HG02870 (cell line): ENCODE measurements around the gene FAM174A.

Experiments used
- ATAC-seq: cut with Tn5 transposase; IDR thresholded peaks from one replicate; pipeline ENCODE4 v1.9.1; 2021; ENCODE audit warnings: mild to moderate bottlenecking, moderate library complexity; ENCODE audit not compliant: unreplicated experiment

Gene FAM174A

DNA sequence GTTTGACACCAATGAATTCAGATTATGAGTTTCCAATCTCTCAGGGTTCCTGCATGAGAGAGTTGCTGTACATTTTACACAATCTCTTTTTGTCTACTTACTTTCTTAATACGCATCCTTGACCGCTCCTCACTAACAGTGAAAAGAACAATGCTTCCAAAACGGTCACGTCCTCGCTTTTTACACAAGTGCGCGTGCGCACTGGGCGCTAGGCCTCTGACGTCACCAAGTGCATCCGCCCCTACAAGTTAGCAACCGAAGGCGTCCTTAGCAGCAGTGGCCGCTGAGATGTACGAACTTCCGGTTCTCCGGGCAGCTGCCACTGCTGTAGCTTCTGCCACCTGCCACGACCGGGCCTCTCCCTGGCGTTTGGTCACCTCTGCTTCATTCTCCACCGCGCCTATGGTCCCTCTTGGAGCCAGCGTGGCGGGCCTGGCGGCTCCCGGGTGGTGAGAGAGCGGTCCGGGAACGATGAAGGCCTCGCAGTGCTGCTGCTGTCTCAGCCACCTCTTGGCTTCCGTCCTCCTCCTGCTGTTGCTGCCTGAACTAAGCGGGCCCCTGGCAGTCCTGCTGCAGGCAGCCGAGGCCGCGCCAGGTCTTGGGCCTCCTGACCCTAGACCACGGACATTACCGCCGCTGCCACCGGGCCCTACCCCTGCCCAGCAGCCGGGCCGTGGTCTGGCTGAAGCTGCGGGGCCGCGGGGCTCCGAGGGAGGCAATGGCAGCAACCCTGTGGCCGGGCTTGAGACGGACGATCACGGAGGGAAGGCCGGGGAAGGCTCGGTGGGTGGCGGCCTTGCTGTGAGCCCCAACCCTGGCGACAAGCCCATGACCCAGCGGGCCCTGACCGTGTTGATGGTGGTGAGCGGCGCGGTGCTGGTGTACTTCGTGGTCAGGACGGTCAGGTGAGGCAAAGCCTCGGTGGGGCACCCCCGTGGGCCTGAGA is at the start of gene FAM174A:
Gene FAM174A, plus strand, starts transcription at position 315 of the 946 bp plus-strand sequence. Its CDS starts 157 bp downstream, at position 472.
- peak; percentile 97 for ATAC-seq

DNA sequence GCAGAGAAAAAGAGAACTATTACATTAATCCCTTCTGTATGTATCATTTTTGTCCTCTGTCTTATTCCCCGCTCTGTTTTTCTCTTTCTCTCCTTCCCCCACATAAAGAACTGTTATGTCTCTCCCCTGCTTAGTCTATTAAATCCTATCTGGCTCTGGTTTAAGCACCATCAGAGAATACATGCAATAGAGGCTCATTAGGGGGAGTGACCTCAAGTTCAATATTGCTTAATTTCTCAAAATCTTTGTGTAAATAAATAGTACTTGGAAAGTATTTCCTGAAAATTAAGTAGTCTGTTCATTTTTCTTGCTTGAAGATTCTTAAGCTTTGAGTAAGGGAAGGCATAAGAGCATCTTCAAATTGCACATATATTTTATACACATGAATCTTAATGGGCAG is 41.2 kb upstream of the FAM174A start:
- ATAC-seq, result no peak

DNA sequence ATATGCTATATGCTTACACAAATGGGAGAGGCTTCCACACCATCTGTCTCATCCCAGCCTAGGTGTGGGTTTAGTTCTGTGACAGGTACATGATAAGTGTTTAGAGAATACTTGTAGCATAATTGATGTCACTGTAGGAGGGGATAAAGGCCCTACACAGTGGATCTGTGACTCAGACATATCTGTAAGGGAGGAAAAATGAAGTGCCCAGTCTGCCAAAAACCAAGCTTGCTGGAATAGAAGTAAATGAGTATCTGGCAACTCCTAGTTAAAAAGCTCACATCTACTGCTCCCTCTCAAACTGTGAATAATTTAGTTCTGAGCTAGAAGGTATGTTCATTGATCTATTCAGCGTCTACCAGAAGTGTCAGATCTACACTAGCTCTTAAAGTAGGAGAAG is 38.9 kb upstream of the FAM174A start:
- ATAC-seq, result no peak

DNA sequence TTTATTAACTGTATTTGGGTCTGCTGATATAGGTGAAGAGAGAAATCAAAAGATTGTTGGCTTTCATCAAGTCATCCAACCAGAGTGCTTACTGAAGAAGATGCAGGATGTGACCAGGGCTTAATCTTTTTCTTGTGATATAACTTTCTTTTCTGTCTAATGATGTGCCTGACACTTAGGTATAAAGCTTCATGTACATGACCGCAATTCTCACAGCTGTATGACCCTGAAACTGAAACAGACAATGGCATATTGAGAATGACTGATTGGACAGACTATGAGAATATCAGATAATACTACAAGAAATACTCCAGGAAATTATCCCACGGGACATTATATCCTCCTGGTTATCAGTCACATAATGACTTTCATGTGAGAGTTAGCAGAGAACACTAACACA is 32.5 kb upstream of the FAM174A start:
- no peak for ATAC-seq

DNA sequence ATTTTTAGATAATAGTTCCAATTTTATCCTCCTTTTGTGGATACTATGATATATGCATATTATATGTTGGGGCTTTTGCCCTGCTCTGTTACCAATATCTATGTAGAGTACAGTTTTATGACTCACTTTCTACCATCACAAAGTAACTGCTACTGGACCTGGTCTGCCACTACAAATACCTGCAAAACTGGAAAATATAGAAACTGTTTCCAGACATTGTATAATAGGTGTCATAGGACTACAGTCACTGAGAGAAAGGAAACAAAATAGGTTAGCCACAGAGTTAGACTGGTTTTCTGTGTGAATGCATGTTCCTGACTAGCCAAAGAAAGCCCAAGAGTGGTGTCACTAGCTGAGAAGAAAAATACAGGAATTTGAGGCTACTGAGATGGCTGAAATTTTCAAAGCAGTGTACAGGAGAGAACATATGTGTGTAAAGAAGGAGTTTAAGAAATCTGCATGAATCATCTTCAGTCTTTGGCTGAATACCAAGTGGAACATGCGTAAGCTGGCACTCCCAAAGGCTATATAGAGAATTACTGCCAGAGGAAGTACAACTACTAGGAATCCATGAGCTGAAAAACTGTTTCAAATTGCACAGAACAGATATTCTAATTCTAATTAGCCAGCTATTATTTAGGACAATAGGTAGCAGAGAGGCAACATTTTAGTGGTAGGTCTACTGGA is 29.0 kb upstream of the FAM174A start:
- no peak for ATAC-seq

DNA sequence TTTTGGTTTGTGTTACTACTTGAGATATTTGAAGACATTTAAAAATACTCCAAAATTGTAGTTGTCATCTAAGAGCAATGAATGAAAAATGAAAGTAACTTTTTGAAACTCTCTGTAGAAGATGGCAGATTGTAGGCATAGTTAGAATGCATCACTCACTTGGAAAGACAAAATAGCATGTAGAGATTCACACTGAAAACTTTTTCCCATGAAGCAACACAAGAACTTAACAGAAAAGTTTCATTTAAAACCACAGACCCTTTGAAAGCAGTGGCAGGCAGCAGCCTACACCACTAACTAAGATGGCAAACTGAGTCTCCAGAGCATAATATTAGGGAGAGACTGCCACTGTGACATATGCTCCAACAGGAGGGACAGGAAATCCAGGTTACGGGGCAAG is 18.9 kb upstream of the FAM174A start:
- ATAC-seq, result no peak

DNA sequence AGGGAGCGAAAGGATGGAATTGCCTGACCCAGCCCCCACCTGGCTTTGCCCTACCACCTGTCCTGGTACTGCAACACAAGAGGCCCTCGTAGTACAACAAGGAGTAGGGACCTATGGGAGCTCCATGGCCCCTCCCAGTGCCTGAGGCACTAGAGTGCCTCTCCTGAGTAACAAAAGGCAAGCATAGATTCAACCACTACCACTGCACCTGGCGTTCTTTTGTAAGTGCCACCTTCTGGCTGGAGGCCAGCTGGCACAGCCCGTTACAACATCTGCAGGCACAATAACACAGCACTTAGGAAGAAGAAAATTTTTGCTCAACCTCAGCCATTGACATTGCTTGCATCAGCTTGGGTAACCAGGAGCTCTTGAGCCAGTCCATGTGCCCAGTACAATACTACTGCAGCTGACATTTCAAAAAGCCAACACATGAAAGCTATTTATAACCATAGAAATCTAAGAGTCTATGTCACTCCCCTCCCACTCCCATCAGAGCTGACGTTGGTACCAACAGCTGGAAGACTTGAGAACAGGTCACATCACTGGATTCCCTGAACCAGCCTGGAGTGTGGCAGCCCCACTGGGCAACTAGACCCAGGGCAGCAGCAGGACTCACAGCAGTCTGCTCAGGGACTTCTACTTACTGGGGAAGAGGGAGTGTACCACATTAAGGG is 17.7 kb upstream of the FAM174A start:
- ATAC-seq, result peak; percentile 51

DNA sequence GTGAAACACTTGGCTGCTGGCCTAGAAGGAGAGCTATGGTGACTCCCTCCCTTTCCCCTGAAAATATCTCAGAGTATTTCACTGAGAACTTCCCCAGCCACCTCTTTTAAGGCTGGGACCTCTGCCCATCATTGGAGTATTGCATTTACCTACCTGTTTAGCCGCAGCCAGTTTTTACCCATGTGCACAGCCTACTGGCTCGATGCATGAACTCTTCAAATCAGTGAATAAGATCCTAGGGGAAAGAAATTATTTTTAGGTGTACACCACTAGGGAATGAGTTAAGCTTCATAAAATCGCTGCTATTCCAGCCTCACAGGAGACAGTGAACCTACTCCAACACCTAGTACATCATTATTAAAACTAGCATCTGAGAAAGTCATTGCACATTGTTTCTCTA is 16.8 kb upstream of the FAM174A start:
- no peak for ATAC-seq

DNA sequence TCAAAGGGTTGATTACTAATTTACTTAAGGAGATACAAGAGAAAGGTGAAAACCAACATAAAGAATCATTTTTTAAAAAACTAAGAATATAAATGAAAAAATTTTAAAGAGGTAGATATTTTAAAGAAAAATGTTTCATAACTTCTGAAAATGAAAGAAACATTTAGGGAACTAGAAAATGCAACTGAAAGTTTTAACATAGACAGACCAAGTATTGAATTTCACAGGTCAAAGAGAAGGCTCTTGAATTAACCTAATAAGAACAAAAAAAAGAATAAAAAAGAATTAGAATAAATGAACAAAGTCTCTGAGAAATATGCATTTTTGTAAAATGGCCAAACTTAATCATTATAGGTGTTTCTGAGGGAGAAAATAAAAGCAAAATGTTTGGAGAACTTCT is 16.1 kb upstream of the FAM174A start:
- peak; percentile 41 for ATAC-seq

DNA sequence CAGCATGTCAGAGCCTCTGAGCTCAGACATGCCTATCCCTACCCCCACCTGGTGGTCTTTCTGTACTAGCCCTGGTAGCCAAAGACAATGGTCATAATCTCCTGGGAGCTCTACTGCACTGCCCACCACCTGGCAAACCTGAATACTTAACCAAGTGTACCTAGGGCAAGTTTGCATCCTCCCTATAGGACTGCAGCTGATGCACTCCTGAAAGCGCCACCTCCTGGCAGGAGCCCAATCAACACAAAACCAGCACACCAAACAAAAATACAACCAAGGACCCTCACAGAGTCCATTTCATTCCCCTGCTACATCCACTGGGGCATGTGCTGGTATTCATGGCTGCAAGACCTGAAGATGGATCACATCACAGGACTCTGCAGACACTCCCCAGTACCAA is 14.8 kb upstream of the FAM174A start:
- ATAC-seq, result no peak

DNA sequence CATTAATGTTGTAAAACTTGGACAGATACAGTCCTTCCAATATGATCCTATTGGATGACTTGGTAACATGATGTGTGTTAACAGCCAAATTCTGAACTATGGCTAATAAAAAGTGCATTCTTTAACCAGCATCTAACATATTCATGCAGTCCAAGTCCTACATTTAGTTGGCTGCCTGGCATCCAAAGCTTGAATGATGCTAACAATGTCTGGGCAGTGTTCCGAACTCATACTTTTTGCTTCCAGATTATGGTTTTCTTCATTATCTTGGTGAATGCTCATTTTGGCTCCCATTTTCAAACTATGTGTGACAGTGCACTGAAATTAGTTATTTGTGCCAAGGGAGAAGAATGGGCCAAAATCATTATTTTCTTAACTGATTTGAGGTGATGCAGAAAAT is 2.8 kb downstream of the FAM174A start:
- ATAC-seq, result no peak

DNA sequence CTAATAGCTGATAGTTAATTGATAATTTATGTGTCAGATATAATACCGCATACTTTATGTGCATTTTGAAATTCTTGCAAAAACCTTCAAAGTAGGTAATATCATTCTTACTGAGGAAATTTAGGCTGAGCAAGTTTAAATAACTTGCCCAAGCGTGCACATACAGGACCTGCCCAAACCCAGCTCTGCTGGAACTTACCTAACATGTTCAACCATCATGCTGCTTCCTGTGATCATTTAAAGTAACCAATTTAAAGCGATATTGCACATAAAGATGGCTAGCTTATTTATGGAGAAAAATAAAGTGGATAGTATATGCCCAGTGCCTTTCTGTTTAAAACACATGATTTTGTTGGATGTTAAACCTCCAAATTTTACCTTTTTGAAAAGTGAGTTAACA is 4.3 kb downstream of the FAM174A start:
- ATAC-seq, result no peak

DNA sequence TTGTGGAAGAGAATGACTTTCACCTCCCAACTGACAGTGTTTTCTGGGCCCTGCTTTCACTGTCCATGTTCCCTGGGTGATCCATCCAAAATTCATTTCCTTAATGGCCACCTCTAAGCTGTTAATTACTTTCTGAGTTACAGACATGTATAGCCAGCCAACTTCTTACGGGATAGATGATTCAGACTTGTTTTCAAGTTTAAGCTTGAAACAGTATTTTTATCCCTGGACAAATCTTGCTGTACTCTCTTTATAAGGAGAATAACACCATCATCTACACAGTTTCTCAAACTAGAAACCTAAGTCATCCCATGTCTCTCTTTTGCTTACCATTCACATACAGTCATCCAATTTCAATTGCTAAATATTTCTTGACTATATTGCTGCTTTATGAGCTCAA is 6.9 kb downstream of the FAM174A start:
- ATAC-seq, result no peak

DNA sequence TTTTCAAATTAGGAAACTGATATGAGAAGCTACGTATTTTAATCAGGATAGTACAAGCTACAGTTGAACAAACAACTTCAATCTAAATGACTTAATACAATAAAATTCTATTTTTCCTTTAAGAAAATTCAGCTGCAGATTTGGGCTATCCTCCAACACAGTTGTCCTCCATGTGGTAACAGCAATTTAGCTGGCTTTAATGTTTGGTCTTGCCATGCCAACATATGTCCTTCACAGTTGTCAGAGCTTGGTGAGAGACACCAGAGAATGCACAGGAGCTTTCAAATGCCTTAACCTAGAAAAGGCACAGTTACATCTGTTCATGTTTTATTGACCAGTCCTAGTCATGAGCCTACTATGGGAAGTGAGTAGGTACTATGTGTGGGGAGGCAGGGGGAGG is 10.8 kb downstream of the FAM174A start:
- no peak for ATAC-seq

DNA sequence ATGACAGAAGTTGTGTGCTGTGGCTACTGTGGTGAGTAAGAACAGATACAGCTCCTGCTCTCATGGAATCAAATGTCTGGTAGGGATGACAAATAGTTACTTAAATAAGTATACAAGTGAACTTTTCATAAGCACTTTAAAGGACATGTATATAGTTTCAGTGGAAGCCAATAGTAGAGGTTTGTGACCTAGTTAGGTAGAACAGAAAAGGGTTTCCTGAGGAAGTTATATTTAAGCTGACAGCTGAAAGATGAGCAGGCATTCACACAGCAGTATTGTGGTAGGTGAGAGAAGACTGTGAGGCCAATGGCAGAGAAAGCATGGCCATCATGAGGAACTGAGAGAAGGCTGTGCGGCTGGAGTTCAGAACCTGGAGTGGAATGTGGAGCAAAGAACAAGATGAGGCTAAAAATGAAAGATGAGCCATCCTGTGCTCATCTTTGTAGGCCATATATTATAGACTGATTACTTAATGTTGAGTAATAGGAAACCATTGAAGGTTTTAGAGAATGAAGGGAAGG is 15.4 kb downstream of the FAM174A start:
- ATAC-seq, result peak; percentile 96

DNA sequence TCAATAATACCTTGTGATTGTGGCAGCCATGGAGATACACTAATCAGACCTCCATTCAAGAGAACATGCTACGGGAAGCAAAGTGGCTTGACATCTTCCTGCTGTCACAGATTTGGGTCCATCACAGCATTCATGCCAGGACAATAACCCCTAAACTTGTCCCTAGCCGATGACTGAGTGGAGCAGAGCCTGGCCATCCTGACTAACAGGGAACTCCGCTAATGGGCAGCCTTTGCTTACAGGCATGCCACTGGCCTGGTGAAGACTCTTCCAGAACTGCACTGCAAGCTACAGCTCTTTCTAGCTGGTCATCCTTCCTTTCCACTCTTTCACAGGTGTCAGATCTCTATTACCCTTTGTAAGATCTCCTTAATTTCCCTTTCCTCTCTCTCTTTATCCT is 16.0 kb downstream of the FAM174A start:
- ATAC-seq, result no peak

DNA sequence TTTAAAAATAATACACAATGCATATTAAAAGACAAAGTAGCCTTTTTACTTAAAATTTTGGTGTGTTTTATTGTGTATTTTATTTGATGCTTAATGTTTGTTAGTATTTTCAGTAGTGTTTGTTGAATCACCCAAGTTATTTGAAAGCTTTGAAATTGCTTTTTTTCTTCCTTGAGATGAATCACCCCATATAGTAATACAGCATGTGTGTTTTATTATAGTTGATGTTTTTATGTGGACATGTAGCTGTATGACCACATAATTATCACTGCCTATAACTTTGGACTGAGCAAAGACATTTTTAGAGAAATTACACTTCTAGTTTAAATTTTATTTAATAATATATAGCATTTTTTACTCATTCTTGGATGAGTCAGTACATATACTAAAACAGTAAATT is 18.0 kb downstream of the FAM174A start:
- ATAC-seq, result no peak

DNA sequence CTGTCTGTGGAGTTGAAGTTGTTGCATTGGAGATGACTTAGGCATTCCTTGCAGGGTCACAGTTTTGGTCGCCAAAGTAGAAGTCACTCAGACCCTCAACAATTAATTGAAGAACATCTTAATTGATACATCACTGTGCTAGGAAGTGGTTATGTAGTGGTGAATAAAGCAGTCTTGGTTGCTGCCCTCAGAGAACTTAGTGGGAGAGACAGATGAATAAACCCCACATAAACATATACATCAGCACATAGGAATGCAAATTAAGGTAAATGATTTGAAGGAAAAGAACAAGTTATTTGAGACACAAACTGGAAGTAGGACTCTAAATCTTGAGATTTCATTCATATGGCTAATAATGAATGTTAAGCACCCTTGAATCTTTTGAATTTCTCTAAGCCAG is 25.7 kb downstream of the FAM174A start:
- ATAC-seq, result no peak

DNA sequence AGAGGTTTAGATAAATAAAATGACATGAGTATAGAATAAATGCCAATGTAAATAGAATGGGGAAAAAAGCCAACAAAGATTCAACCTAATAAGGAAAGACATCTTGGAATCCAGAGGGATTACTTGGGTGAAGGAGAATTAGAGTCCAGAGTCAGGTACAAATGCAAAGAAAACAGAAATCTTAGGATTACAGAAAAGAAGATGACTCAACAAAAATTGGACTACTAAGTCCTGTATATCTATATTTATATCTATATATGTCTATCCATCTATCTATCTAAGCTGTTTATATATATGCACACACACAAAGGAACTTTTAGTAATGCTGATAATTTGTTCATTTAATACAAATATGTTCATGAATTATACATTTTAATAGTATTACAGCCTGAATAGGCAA is 27.6 kb downstream of the FAM174A start:
- no peak for ATAC-seq

DNA sequence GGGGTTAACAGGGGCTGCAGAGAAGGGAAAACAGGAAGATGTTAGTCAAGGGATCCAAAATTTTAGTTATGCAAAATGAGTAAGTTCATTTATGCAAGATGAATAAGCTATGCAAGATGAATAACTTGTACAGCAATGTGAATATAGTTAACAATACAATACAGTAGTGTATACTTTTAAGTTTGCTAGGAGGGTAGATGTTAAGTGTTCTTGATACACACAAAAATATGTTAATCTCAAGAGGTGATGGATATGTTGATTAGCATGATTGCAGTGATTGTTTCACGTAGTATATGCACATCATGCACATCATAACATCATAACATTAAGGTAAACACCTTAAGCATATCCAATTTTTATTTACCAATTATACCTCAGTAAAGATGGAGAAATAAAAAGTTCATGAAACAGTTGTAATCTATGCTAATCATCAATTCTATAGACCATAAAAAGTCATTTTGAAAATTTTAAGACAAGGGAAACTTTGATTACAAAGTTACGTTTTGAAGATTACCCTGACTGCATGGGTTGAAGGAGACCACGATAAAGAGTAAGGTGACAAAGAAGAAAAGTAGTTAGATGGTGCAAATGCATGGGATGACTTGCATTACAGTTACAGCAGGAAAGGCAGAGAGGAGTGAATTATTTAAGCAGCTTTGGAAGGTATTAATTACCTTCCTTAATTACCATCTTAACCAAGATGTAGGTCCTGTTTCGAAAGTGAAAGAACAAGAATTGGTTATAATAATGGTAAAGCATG is 31.4 kb downstream of the FAM174A start:
- ATAC-seq, result no peak

DNA sequence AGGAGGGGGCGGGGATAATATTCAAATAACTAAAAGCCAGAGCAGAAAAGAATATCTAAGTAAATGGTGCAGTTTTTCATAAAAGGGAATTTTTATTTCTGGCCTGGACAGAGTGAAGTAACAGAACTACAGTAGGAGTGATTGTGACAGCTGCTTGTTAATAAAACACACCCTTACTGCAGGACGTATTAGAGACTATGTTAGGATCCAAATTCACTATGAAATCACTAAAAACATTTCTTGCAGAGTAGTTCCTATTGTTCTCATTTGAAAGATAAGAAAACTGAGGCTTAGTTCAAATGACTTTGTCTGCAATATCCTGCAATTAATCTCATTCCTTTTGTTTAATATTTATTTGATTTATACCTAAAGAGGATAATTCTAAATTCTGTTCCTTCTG is 39.5 kb downstream of the FAM174A start:
- no peak for ATAC-seq
